ENCODE data around the gene SLC22A24.

Gene SLC22A24, protein sequence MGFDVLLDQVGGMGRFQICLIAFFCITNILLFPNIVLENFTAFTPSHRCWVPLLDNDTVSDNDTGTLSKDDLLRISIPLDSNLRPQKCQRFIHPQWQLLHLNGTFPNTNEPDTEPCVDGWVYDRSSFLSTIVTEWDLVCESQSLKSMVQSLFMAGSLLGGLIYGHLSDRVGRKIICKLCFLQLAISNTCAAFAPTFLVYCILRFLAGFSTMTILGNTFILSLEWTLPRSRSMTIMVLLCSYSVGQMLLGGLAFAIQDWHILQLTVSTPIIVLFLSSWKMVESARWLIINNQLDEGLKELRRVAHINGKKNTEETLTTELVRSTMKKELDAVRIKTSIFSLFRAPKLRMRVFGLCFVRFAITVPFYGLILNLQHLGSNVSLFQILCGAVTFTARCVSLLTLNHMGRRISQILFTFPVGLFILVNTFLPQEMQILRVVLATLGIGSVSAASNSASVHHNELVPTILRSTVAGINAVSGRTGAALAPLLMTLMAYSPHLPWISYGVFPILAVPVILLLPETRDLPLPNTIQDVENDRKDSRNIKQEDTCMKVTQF

DNA sequence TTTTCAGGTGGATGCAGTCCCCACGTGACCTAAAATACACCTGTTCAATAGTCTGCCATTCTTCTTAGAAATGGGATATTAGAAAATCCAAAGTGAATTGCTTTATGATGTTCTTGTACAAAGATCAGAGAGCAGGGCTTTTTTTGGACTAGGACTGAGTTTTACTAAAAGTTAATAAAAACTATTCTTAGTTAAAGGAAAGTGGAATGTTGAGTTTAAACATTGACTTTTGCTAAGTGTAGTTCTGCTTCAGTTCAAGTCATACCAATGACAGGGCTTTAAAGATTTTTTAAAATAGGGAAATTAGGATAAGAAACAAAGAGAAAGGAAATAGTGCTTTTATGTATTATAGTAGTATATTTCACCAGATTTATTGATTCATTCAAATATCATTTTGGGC is at the start of gene SLC22A24:
TSS of gene SLC22A24 (minus strand) at position 101 of the 400 bp plus-strand sequence. CDS start 442 bp downstream, outside the sequence.
- TF ChIP-seq GATA2 (IDR thresholded peaks at IDR 0.05; ENCODE audit: low read depth, low read length): no peak
- TF ChIP-seq GATA3 (IDR thresholded peaks at IDR 0.05; ENCODE audit: low read depth, low read length): no peak

- no peak for TF ChIP-seq GATA3 (IDR thresholded peaks at IDR 0.05; ENCODE audit: low read depth, low read length)
- TF ChIP-seq GATA2 (IDR thresholded peaks at IDR 0.05; ENCODE audit: low read depth, low read length): no peak
Measured at GRCh38 chr11:63180536-63180935, 36.5 kb upstream of the SLC22A24 start.

- TF ChIP-seq GATA3 (IDR thresholded peaks at IDR 0.05; ENCODE audit: low read depth, low read length) (no peak), GATA2 (IDR thresholded peaks at IDR 0.05; ENCODE audit: low read depth, low read length) (no peak)
Measured at GRCh38 chr11:63179432-63180041, 35.5 kb upstream of the SLC22A24 start.

- no peak for TF ChIP-seq GATA3 (IDR thresholded peaks at IDR 0.05; ENCODE audit: low read depth, low read length)
- TF ChIP-seq GATA2 (IDR thresholded peaks at IDR 0.05; ENCODE audit: low read depth, low read length): no peak
Measured at GRCh38 chr11:63177872-63178271, 33.9 kb upstream of the SLC22A24 start.

DNA sequence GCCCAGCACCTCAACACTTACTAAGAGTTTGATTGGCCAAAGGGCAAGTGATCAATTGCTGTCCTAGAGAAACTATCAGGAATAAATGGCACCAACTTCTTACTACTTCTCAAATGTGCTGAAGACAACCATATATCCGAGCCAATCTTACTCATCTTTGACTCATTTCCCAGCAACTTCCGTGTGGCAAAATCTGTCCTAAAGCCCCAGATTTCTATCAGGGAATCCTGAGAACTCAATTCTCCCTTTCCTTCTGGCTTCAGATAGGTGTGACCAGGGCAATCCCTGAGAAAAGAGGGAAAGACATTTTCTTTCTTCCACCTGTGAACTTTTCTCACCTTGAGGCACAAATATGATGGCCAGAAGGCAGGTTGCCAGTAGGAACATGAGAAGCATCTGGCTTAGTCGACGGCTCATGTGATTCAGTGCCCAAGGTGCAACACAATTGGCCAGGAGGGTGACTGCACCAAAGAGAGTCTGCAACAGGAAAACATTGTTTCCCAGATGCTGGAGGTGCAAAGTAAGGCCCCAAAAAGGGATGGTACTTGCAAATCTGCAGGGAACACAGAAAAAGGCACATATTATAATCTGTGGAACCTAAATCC is 21.8 kb upstream of the SLC22A24 start:
- TF ChIP-seq GATA2 (IDR thresholded peaks at IDR 0.05; ENCODE audit: low read depth, low read length) (no peak), GATA3 (IDR thresholded peaks at IDR 0.05; ENCODE audit: low read depth, low read length) (no peak)

- no peak for TF ChIP-seq GATA2 (IDR thresholded peaks at IDR 0.05; ENCODE audit: low read depth, low read length)
- TF ChIP-seq GATA3 (IDR thresholded peaks at IDR 0.05; ENCODE audit: low read depth, low read length): no peak
Measured at GRCh38 chr11:63155794-63156193, 11.8 kb upstream of the SLC22A24 start.

DNA sequence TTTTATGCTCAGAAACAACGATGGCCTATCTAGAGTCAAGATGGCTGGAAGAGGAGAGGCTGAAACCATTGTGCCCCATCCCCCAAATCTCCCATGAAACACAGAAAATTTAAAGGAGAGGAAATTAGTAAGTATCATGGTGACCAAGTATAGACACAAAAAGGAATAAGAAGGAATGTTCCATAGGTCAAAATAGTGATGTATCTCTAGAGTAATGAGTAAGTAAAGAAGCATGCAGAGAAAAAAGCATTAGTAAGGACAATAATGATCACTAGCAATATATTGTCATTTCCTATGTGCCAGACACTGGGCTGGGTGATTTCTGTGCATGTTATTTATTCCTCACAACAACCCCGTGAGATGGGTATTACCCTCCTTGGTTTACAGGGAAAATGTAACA is 2.6 kb upstream of the SLC22A24 start:
- no peak for TF ChIP-seq GATA3 (IDR thresholded peaks at IDR 0.05; ENCODE audit: low read depth, low read length)
- no peak for TF ChIP-seq GATA2 (IDR thresholded peaks at IDR 0.05; ENCODE audit: low read depth, low read length)

- TF ChIP-seq GATA2 (IDR thresholded peaks at IDR 0.05; ENCODE audit: low read depth, low read length) (no peak), GATA3 (IDR thresholded peaks at IDR 0.05; ENCODE audit: low read depth, low read length) (no peak)
Measured at GRCh38 chr11:63142459-63142858, 1.6 kb downstream of the SLC22A24 start.

- TF ChIP-seq GATA2 (IDR thresholded peaks at IDR 0.05; ENCODE audit: low read depth, low read length) (no peak), GATA3 (IDR thresholded peaks at IDR 0.05; ENCODE audit: low read depth, low read length) (no peak)
Measured at GRCh38 chr11:63132985-63133775, 10.8 kb downstream of the SLC22A24 start.

DNA sequence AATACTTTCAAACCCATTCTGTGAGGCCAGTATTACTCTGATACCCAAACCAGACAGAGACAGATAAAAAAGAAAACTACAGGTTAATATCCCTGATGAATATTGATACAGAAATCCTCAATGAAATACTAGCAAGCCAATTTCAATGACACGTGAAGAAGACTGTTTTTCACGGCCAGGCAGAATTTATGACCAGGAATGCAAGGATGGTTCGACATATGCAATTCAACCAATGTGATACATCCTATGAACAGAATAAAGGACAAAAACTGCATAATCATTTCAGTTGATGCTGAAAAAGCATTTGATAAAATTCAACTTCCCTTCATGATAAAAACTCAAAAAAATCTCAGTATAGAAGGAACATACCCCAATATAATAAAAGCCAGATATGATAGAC is 44.5 kb downstream of the SLC22A24 start:
- TF ChIP-seq GATA3 (IDR thresholded peaks at IDR 0.05; ENCODE audit: low read depth, low read length) (no peak), GATA2 (IDR thresholded peaks at IDR 0.05; ENCODE audit: low read depth, low read length) (no peak)

- TF ChIP-seq GATA2 (IDR thresholded peaks at IDR 0.05; ENCODE audit: low read depth, low read length) (no peak), GATA3 (IDR thresholded peaks at IDR 0.05; ENCODE audit: low read depth, low read length) (no peak)
Measured at GRCh38 chr11:63080682-63081081, 63.3 kb downstream of the SLC22A24 start.

GRCh38 chr11:63042596-63042995 is 101.4 kb downstream of the SLC22A24 start:
- no peak for TF ChIP-seq GATA2 (IDR thresholded peaks at IDR 0.05; ENCODE audit: low read depth, low read length)
- no peak for TF ChIP-seq GATA3 (IDR thresholded peaks at IDR 0.05; ENCODE audit: low read depth, low read length)

GRCh38 chr11:63032457-63032856 is 111.6 kb downstream of the SLC22A24 start:
- TF ChIP-seq GATA2 (IDR thresholded peaks at IDR 0.05; ENCODE audit: low read depth, low read length) (no peak), GATA3 (IDR thresholded peaks at IDR 0.05; ENCODE audit: low read depth, low read length) (no peak)

Data from SH-SY5Y (cell line).